ENCODE results near the gene HCN1. TPM values are rescaled to one million over a fixed set of nuclear protein-coding genes. Genes with fewer than 3 reads are reported as not detected.

The HCN1 gene
- polyA plus RNA-seq, 3 donors, result not detected

DNA sequence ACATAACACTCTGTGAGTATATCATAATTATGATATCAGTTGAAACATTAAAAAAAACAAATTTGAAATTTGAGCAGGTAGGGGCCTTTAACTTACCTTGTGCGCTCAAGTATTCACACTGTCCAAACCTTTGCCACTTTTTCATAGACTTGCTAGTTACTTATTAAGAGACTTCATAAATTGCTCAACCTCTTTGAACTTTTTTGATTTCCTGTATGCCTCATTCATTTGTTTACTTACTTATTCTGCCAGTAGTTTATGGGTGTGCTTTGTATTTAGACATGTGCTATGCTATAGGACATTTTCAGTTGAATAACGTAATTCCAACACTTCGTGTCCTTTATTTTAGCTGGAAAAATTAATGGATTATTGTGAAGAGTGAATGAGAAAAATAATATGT is 204.8 kb downstream of the HCN1 start:
- Histone ChIP-seq H3K27ac (ENCODE audit: low read depth in 1 of 2, low read length in 2 of 2) (no peak overlapping the region), H3K4me2 (replicated peaks; ENCODE audit: extremely low read depth, low read length, poor library complexity, severe bottlenecking) (no peak overlapping the region), H3K4me1 (ENCODE audit: control insufficient read depth in 1 of 2, insufficient read depth in 2 of 2, low read length in 2 of 2) (no peaks in the 10 kb centered on the region), H2AFZ (ENCODE audit: insufficient read depth, low read depth, low read length, poor library complexity, severe bottlenecking) (no peak overlapping the region), H3K36me3 (replicated peaks in 1 of 2; ENCODE audit: control insufficient read depth in 1 of 2, insufficient read depth in 2 of 2, low read length in 2 of 2) (no peaks in the 10 kb centered on the region), H3K9ac (ENCODE audit: insufficient read depth, low read length, poor library complexity, severe bottlenecking) (no peak overlapping the region), H4K20me1 (ENCODE audit: insufficient read depth, low read length) (no peaks in the 10 kb centered on the region), H3K9me3 (replicated peaks in 1 of 2; ENCODE audit: control insufficient read depth in 1 of 2, insufficient read depth in 1 of 2, low read length in 2 of 2) (peaks cover 0 to 4% of the 10 kb centered on the region in 2 donors), H3K79me2 (ENCODE audit: insufficient read depth, low read length) (no peaks in the 10 kb centered on the region), H3K27me3 (ENCODE audit: control insufficient read depth in 2 of 2, insufficient read depth in 2 of 2, low read length in 2 of 2) (no peaks in the 10 kb centered on the region), H3K4me3 (replicated peaks in 1 of 3; ENCODE audit: low read depth in 2 of 3, low read length in 3 of 3) (no peak overlapping the region)
- Mint-ChIP-seq H3K27ac (no peak overlapping the region), H3K4me3 (no peak overlapping the region), H3K4me1 (no peaks in the 10 kb centered on the region), H3K9me3 (peaks cover 0 to 4% (median 0%) of the 10 kb centered on the region in 7 donors), H3K27me3 (ENCODE audit: low read depth in 3 of 3) (no peaks in the 10 kb centered on the region), H3K36me3 (no peaks in the 10 kb centered on the region)
- WGBS (ENCODE audit: insufficient coverage), result 100% methylated on average over 1 of the region's 3 CpGs
- TF ChIP-seq, protein P1, sequence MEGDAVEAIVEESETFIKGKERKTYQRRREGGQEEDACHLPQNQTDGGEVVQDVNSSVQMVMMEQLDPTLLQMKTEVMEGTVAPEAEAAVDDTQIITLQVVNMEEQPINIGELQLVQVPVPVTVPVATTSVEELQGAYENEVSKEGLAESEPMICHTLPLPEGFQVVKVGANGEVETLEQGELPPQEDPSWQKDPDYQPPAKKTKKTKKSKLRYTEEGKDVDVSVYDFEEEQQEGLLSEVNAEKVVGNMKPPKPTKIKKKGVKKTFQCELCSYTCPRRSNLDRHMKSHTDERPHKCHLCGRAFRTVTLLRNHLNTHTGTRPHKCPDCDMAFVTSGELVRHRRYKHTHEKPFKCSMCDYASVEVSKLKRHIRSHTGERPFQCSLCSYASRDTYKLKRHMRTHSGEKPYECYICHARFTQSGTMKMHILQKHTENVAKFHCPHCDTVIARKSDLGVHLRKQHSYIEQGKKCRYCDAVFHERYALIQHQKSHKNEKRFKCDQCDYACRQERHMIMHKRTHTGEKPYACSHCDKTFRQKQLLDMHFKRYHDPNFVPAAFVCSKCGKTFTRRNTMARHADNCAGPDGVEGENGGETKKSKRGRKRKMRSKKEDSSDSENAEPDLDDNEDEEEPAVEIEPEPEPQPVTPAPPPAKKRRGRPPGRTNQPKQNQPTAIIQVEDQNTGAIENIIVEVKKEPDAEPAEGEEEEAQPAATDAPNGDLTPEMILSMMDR (IDR thresholded peaks at IDR 0.05), result no peak
- no peak for DNase-seq
- intact Hi-C loops (cut with micrococcal nuclease), result no loop called here

DNA sequence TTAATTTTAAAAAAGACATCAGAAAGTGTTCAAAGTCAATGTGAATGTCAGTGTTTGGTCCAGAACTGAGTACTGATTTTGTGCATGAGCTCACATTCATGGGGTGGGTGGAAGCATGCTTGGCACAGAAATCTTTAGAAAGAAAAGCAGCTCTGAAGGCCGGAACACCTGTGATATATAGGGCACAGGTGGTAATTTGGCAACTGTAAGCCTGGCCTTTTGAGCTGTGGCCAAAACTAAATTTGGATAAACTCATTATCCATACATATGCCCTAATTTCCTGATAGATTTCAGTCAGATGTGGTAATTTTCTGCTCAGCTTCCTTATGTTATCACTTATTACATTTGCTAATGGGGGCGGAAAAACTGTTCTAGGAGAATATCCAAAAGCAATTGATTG is 211.4 kb downstream of the HCN1 start:
- Mint-ChIP-seq H3K9me3 (peaks cover 0 to 7% (median 3%) of the 10 kb centered on the region in 7 donors), H3K27me3 (ENCODE audit: low read depth in 3 of 3) (no peaks in the 10 kb centered on the region), H3K4me3 (no peak overlapping the region), H3K36me3 (no peaks in the 10 kb centered on the region), H3K27ac (no peak overlapping the region), H3K4me1 (no peaks in the 10 kb centered on the region)
- intact Hi-C loops (cut with micrococcal nuclease), result no loop called here
- Histone ChIP-seq H3K4me1 (ENCODE audit: control insufficient read depth in 1 of 2, insufficient read depth in 2 of 2, low read length in 2 of 2) (no peaks in the 10 kb centered on the region), H3K9me3 (replicated peaks in 1 of 2; ENCODE audit: control insufficient read depth in 1 of 2, insufficient read depth in 1 of 2, low read length in 2 of 2) (peaks cover 0 to 3% of the 10 kb centered on the region in 2 donors), H3K9ac (ENCODE audit: insufficient read depth, low read length, poor library complexity, severe bottlenecking) (no peak overlapping the region), H3K27ac (ENCODE audit: low read depth in 1 of 2, low read length in 2 of 2) (no peak overlapping the region), H2AFZ (ENCODE audit: insufficient read depth, low read depth, low read length, poor library complexity, severe bottlenecking) (no peak overlapping the region), H3K36me3 (replicated peaks in 1 of 2; ENCODE audit: control insufficient read depth in 1 of 2, insufficient read depth in 2 of 2, low read length in 2 of 2) (no peaks in the 10 kb centered on the region), H3K4me3 (replicated peaks in 1 of 3; ENCODE audit: low read depth in 2 of 3, low read length in 3 of 3) (no peak overlapping the region), H3K27me3 (ENCODE audit: control insufficient read depth in 2 of 2, insufficient read depth in 2 of 2, low read length in 2 of 2) (no peaks in the 10 kb centered on the region), H3K79me2 (ENCODE audit: insufficient read depth, low read length) (no peaks in the 10 kb centered on the region), H3K4me2 (replicated peaks; ENCODE audit: extremely low read depth, low read length, poor library complexity, severe bottlenecking) (no peak overlapping the region), H4K20me1 (ENCODE audit: insufficient read depth, low read length) (no peaks in the 10 kb centered on the region)
- DNase-seq, result no peak
- WGBS (ENCODE audit: insufficient coverage), result no CpG with 5 or more reads among the region's 2 CpGs
- TF ChIP-seq, protein P1 (IDR thresholded peaks at IDR 0.05), result no peak
